ENCODE results near the gene ZBTB12. TPM values are rescaled to one million over a fixed set of nuclear protein-coding genes. Genes with fewer than 3 reads are reported as not detected.
A peak's percentile ranks its signal among the peaks of the same experiment; 100 is the strongest.

ZBTB12 gene
- total and polyA plus RNA-seq, 8 donors: 0.43 to 6.4 (median 1.8) TPM

- Histone ChIP-seq H3K4me3 (no peak overlapping the region), H3K27me3 (no peaks in the 10 kb centered on the region), H3K4me1 (peaks cover 8 to 46% (median 18%) of the 10 kb centered on the region in 4 donors), H3K9me3 (no peaks in the 10 kb centered on the region), H3K36me3 (peaks cover 4 to 43% (median 30%) of the 10 kb centered on the region in 4 donors), H3K27ac (no peak overlapping the region)
- intact Hi-C loops (cut with DNase I; ENCODE audit: low total_unique reads): no loop called here
- TF ChIP-seq POLR2A (IDR thresholded peaks at IDR 0.05): no peak
- no peak for TF ChIP-seq POLR2AphosphoS5 (IDR thresholded peaks at IDR 0.05)
- TF ChIP-seq EP300 (IDR thresholded peaks at IDR 0.05): no peak
- TF ChIP-seq CTCF (IDR thresholded peaks at IDR 0.05): no peak
- WGBS, 5 donors: 73 to 85% (median 77%) methylated on average over 5 of the region's 5 CpGs
- no peak for DNase-seq
Observed at GRCh38 chr6:31948306-31948705, 46.4 kb upstream of the ZBTB12 start.

GRCh38 chr6:31947864-31948263 is 46.0 kb upstream of the ZBTB12 start:
- H3K27me3 ChIP-seq: no peaks in the 10 kb centered on the region
- TF ChIP-seq CTCF (IDR thresholded peaks at IDR 0.05) (no peak), EP300 (IDR thresholded peaks at IDR 0.05) (no peak), POLR2AphosphoS5 (IDR thresholded peaks at IDR 0.05) (no peak), POLR2A (IDR thresholded peaks at IDR 0.05) (no peak)
- peaks cover 0 to 38% (median 26%) of the 10 kb centered on the region in 4 donors for H3K36me3 ChIP-seq
- H3K4me1 ChIP-seq: peaks cover 8 to 45% (median 18%) of the 10 kb centered on the region in 4 donors
- H3K4me3 ChIP-seq: peak overlapping the region in 1 of 4 donors; percentile 48
- intact Hi-C loops (cut with DNase I; ENCODE audit: low total_unique reads): no loop called here
- no peaks in the 10 kb centered on the region for H3K9me3 ChIP-seq
- 85 to 93% (median 88%) methylated on average over 4 of the region's 4 CpGs for WGBS, 5 donors
- H3K27ac ChIP-seq: no peak overlapping the region
- DNase-seq: no peak

- peak overlapping the region in 2 of 5 donors; percentile 86 to 91 for H3K27ac ChIP-seq
- no peak for TF ChIP-seq EP300 (IDR thresholded peaks at IDR 0.05)
- no peak for TF ChIP-seq POLR2A (IDR thresholded peaks at IDR 0.05)
- no peak for TF ChIP-seq CTCF (IDR thresholded peaks at IDR 0.05)
- no peak for TF ChIP-seq POLR2AphosphoS5 (IDR thresholded peaks at IDR 0.05)
Observed at GRCh38 chr6:31947070-31947675, 45.3 kb upstream of the ZBTB12 start.

GRCh38 chr6:31946370-31946885 is 44.5 kb upstream of the ZBTB12 start:
- H3K9me3 ChIP-seq: no peaks in the 10 kb centered on the region
- peak overlapping the region; percentile 22 to 48 (median 30) for H3K4me3 ChIP-seq
- DNase-seq: no peak
- WGBS, 5 donors: 52 to 67% (median 62%) methylated on average over 10 to 11 of the region's 11 CpGs
- no peaks in the 10 kb centered on the region for H3K27me3 ChIP-seq
- intact Hi-C loops (cut with DNase I; ENCODE audit: low total_unique reads): no loop called here
- H3K27ac ChIP-seq: peak overlapping the region; percentile 71 to 93 (median 86)
- H3K4me1 ChIP-seq: peaks cover 8 to 37% (median 18%) of the 10 kb centered on the region in 4 donors
- TF ChIP-seq POLR2AphosphoS5 (IDR thresholded peaks at IDR 0.05): no peak
- no peak for TF ChIP-seq EP300 (IDR thresholded peaks at IDR 0.05)
- TF ChIP-seq CTCF (IDR thresholded peaks at IDR 0.05): no peak
- H3K36me3 ChIP-seq: peaks cover 0 to 24% (median 12%) of the 10 kb centered on the region in 4 donors

More at GRCh38 chr6:31947070-31947675, 45.3 kb upstream of the ZBTB12 start:
- peak overlapping the region in 1 of 4 donors; percentile 48 for H3K4me3 ChIP-seq
- no peaks in the 10 kb centered on the region for H3K27me3 ChIP-seq
- WGBS, 5 donors: 84 to 93% (median 90%) methylated on average over 20 to 24 of the region's 24 CpGs
- no peaks in the 10 kb centered on the region for H3K9me3 ChIP-seq
- H3K36me3 ChIP-seq: peaks cover 0 to 31% (median 19%) of the 10 kb centered on the region in 4 donors
- H3K4me1 ChIP-seq: peaks cover 8 to 38% (median 18%) of the 10 kb centered on the region in 4 donors
- intact Hi-C loops (cut with DNase I; ENCODE audit: low total_unique reads): no loop called here
- no peak for DNase-seq

Measured in stomach (tissue), 9 donors.